Right lobe of liver (tissue), 4 donors: Measurements from ENCODE around the gene CES2.

Experiments used
- CTCF ChIP-seq, 4 donors: fragments of 200-600 bp in 3 of 4; fragments of 450-650 bp in 1 of 4; IDR thresholded peaks; one replicate each; pipeline versions ENCODE4 v1.5.1 to v1.8.0; 2016 to 2022; ENCODE audit warnings: antibody characterized with exemption in 4 of 4, mild to moderate bottlenecking in 2 of 4
- POLR2A ChIP-seq: fragments of 450-650 bp; IDR thresholded peaks from one replicate; pipeline ENCODE4 v1.6.1; 2017; ENCODE audit warnings: antibody characterized with exemption, mild to moderate bottlenecking
- donor health status: DM: no; HTN: no; CAD: no.
- donor health status: DM: no; HTN: no; CAD: no.
- donor health status: DM: no; HTN: yes; CAD: no.

GRCh38 chr16:66916518-66916917 is 18.8 kb upstream of the CES2 start:
- TF ChIP-seq CTCF (IDR thresholded peaks at IDR 0.05) (no peak), POLR2A (no peak)
